HepG2 (cell line): ENCODE results near the gene TTBK1. TPM values are rescaled to one million over a fixed set of nuclear protein-coding genes. Genes with fewer than 3 reads are reported as not detected.
A peak's percentile ranks its signal among the peaks of the same experiment; 100 is the strongest.

Experiments
- BRCA1 ChIP-seq: sonication (generic); formaldehyde crosslinking; IDR thresholded peaks from 2 replicates; pipeline ENCODE4 v1.4.0; 2020; ENCODE audit warnings: missing genetic modification reagents
- CREM ChIP-seq, 2 experiments: sonication (generic) in 1 of 2; formaldehyde crosslinking in 1 of 2; IDR thresholded peaks; 2 replicates each; pipeline versions ENCODE4 v1.4.0 to v1.6.1; 2016 to 2020; ENCODE audit warnings: antibody characterized with exemption in 1 of 2, mild to moderate bottlenecking in 1 of 2, missing genetic modification reagents in 1 of 2
- FOXA3 ChIP-seq: IDR thresholded peaks from 2 replicates; pipeline ENCODE4 v1.6.1; 2016; ENCODE audit warnings: missing genetic modification reagents, missing compliant biosample characterization
- FOXK1 ChIP-seq: sonication (generic); formaldehyde crosslinking; IDR thresholded peaks from 2 replicates; pipeline ENCODE4 v1.4.0; 2020; ENCODE audit warnings: low read depth, missing genetic modification reagents, borderline replicate concordance
- GABPA ChIP-seq, 2 experiments: IDR thresholded peaks; 2 replicates each; pipeline ENCODE4 v1.6.1; 2011 to 2016; ENCODE audit warnings: low read depth in 2 of 2, low read length in 1 of 2, missing biosample characterization in 1 of 2, missing genetic modification characterization in 1 of 2
- GATAD1 ChIP-seq: IDR thresholded peaks from 2 replicates; pipeline ENCODE4 v1.6.1; 2016; ENCODE audit warnings: missing genetic modification reagents, missing compliant biosample characterization
- GATAD2A ChIP-seq: IDR thresholded peaks from 2 replicates; pipeline ENCODE4 v1.6.1; 2016
- GMEB1 ChIP-seq: sonication (generic); formaldehyde crosslinking; IDR thresholded peaks from 2 replicates; pipeline ENCODE4 v1.5.1; 2020; ENCODE audit warnings: missing genetic modification reagents, mild to moderate bottlenecking, borderline replicate concordance
- GZF1 ChIP-seq: sonication (generic); formaldehyde crosslinking; IDR thresholded peaks from 2 replicates; pipeline ENCODE4 v1.5.1; 2020; ENCODE audit warnings: mild to moderate bottlenecking, missing genetic modification reagents
- HDAC1 ChIP-seq: sonication (generic); formaldehyde crosslinking; IDR thresholded peaks from 2 replicates; pipeline ENCODE4 v1.5.1; 2020; ENCODE audit warnings: mild to moderate bottlenecking, missing genetic modification reagents
- ISX ChIP-seq: sonication (generic); formaldehyde crosslinking; conservative IDR thresholded peaks from 2 replicates; pipeline ENCODE4 v1.5.0; 2020; ENCODE audit warnings: missing genetic modification reagents
- KDM1A ChIP-seq: IDR thresholded peaks from 2 replicates; pipeline ENCODE4 v1.6.1; 2016; ENCODE audit warnings: missing compliant biosample characterization
- MIXL1 ChIP-seq: IDR thresholded peaks from 2 replicates; pipeline ENCODE4 v1.6.1; 2016
- MXI1 ChIP-seq: IDR thresholded peaks from 3 replicates; pipeline ENCODE4 v1.6.1; 2012; ENCODE audit warnings: low read depth, low read length, inconsistent platforms, borderline replicate concordance
- RNF219 ChIP-seq: sonication (generic); formaldehyde crosslinking; IDR thresholded peaks from 2 replicates; pipeline ENCODE4 v1.5.0; 2020; ENCODE audit warnings: mild to moderate bottlenecking, missing genetic modification reagents
- SATB2 ChIP-seq: sonication (generic); formaldehyde crosslinking; IDR thresholded peaks from 2 replicates; pipeline ENCODE4 v1.5.0; 2020; ENCODE audit warnings: missing genetic modification reagents
- SIN3A ChIP-seq: IDR thresholded peaks from 2 replicates; pipeline ENCODE4 v1.6.1; 2011; ENCODE audit warnings: low read depth, mild to moderate bottlenecking, control low read depth, low read length, borderline replicate concordance
- ZIK1 ChIP-seq: sonication (generic); formaldehyde crosslinking; IDR thresholded peaks from 2 replicates; pipeline ENCODE4 v1.5.0; 2020; ENCODE audit warnings: mild to moderate bottlenecking, low read depth, missing genetic modification reagents, borderline replicate concordance
- ZMYM4 ChIP-seq: sonication (generic); formaldehyde crosslinking; IDR thresholded peaks from 2 replicates; pipeline ENCODE4 v1.8.1; 2023; ENCODE audit warnings: mild to moderate bottlenecking, missing genetic modification reagents
- ZNF17 ChIP-seq: sonication (generic); formaldehyde crosslinking; IDR thresholded peaks from 2 replicates; pipeline ENCODE4 v1.5.0; 2020; ENCODE audit warnings: mild to moderate bottlenecking, missing genetic modification reagents
- ZNF251 ChIP-seq: sonication (generic); formaldehyde crosslinking; IDR thresholded peaks from 2 replicates; pipeline ENCODE4 v1.9.0; 2021; ENCODE audit warnings: mild to moderate bottlenecking, missing genetic modification reagents
- ZNF256 ChIP-seq: sonication (generic); formaldehyde crosslinking; conservative IDR thresholded peaks from 2 replicates; pipeline ENCODE4 v1.4.0; 2020; ENCODE audit warnings: missing genetic modification reagents
- ZNF747 ChIP-seq: sonication (generic); formaldehyde crosslinking; IDR thresholded peaks from 2 replicates; pipeline ENCODE4 v1.8.1; 2023; ENCODE audit warnings: missing genetic modification reagents, mild to moderate bottlenecking, borderline replicate concordance
- ZNF782 ChIP-seq: sonication (generic); formaldehyde crosslinking; IDR thresholded peaks from 2 replicates; pipeline ENCODE4 v1.4.0; 2020; ENCODE audit warnings: missing genetic modification reagents, mild to moderate bottlenecking, borderline replicate concordance
- polyA plus RNA-seq, 8 experiments: library from polyadenylated mRNA; depleted of rRNA in 3 of 8; stranded (reverse) in 7 of 8; unstranded in 1 of 8; fragments of >200 nt; fragmentation: Illumina TruSeq in 4 of 8; extraction: Trizol in 4 of 8; gene quantifications; 2 replicates each; pipeline versions ENCODE4 v1.2.1 to v1.2.3, GENCODE V29; 2011 to 2016; ENCODE audit warnings: low read depth in 4 of 8, missing spikeins in 1 of 8, mixed read lengths in 1 of 8; ENCODE audit not compliant: insufficient read depth in 1 of 8
- total RNA-seq, 5 experiments: library from RNA; depleted of rRNA; stranded (reverse); fragments of >200 nt; fragmentation: Illumina TruSeq; extraction: Trizol; gene quantifications; 2 replicates each; pipeline ENCODE4 v1.2.3, GENCODE V29; 2016; ENCODE audit warnings: low read depth in 1 of 5
- TF ChIP-seq, protein P1 (sequence below): sonication (generic); formaldehyde crosslinking; IDR thresholded peaks from 2 replicates; pipeline ENCODE4 v1.4.0; 2020; ENCODE audit warnings: missing genetic modification reagents, mild to moderate bottlenecking, borderline replicate concordance

The TTBK1 gene
- total and polyA plus RNA-seq, 2 of the 13 experiments (the other 11 are each of a cell fraction or from before 2014, with no cell fraction given): 0.24 to 0.33 TPM

DNA sequence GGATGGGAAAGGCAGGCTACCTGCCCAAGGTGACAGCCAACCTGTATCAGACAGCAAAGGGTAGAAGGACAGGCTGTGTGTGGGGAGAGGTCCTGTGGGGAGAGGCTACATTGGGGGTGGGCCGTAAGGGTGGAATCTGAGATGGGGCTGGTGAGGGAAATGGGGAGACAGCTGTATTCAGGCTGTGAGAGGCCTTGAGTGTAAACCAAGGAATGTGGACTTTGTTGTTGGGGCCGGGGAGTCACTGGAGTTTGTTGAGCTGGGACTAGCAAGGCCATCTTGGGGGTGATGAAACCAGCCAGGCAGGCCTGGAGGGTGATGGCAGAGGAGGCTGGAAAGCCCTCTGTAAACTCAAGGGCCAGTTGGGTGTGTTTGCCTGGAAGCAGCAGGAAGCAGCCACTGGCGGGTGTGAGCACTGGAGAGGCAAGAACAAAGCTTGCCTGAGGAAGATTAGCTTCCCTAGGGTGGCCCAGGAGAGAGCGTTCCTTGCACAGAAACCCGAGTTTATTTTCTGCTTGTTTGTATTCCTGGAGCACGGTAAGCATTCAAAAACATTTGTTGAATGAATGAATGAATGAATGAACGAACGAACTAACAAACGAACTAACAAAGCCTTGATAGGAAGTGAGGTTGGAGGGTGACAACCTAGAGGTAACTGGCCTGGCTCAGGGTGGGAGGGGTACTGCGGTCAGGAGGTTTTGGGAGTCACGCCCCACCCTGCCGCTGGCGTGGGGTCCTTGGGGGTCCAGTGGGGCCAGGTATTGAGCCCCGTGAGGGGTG lies 18.9 kb downstream of the TTBK1 start (continued):
- TF ChIP-seq RNF219 (CRISPR knock-in tag) (no peak), KDM1A (no peak), ZNF782 (CRISPR knock-in tag) (no peak; the same call in 1 of the 2 replicates), ZIK1 (CRISPR knock-in tag) (no peak), ZNF256 (CRISPR knock-in tag) (no peak), BRCA1 (CRISPR knock-in tag) (no peak), MXI1 (no peak), GMEB1 (CRISPR knock-in tag) (peak; percentile 47; the same call in 1 of the 2 replicates), HDAC1 (CRISPR knock-in tag) (peak; percentile 73), ZNF251 (no peak), GATAD2A (CRISPR knock-in tag) (peak; percentile 75), FOXK1 (no peak), ISX (no peak), GATAD1 (CRISPR knock-in tag) (0 out of 2 replicates have a peak, but pooled peaks have one; percentile 48), GZF1 (CRISPR knock-in tag) (no peak), SIN3A (no peak), FOXA3 (CRISPR knock-in tag) (peak; percentile 58; the same call in 1 of the 2 replicates), GABPA (IDR thresholded peaks at IDR 0.05; ENCODE audit: low read depth, low read length) (no peak), GABPA (CRISPR knock-in tag; IDR thresholded peaks at IDR 0.05; ENCODE audit: low read depth) (no peak), ZNF17 (no peak), SATB2 (CRISPR knock-in tag) (no peak), MIXL1 (CRISPR knock-in tag) (no peak), ZMYM4 (peak; percentile 55; the same call in 1 of the 2 replicates), CREM (IDR thresholded peaks at IDR 0.05) (no peak), CREM (CRISPR knock-in tag; IDR thresholded peaks at IDR 0.05) (no peak), ZNF747 (CRISPR knock-in tag) (no peak)
- TF ChIP-seq, protein P1, sequence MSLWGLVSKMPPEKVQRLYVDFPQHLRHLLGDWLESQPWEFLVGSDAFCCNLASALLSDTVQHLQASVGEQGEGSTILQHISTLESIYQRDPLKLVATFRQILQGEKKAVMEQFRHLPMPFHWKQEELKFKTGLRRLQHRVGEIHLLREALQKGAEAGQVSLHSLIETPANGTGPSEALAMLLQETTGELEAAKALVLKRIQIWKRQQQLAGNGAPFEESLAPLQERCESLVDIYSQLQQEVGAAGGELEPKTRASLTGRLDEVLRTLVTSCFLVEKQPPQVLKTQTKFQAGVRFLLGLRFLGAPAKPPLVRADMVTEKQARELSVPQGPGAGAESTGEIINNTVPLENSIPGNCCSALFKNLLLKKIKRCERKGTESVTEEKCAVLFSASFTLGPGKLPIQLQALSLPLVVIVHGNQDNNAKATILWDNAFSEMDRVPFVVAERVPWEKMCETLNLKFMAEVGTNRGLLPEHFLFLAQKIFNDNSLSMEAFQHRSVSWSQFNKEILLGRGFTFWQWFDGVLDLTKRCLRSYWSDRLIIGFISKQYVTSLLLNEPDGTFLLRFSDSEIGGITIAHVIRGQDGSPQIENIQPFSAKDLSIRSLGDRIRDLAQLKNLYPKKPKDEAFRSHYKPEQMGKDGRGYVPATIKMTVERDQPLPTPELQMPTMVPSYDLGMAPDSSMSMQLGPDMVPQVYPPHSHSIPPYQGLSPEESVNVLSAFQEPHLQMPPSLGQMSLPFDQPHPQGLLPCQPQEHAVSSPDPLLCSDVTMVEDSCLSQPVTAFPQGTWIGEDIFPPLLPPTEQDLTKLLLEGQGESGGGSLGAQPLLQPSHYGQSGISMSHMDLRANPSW (CRISPR knock-in tag): no peak
